ENCODE results near the gene NUP85. TPM values are rescaled to one million over a fixed set of nuclear protein-coding genes. Genes with fewer than 3 reads are reported as not detected.

NUP85 gene
- total RNA-seq, 1 donor from 2014 or later = 44.3 TPM

DNA sequence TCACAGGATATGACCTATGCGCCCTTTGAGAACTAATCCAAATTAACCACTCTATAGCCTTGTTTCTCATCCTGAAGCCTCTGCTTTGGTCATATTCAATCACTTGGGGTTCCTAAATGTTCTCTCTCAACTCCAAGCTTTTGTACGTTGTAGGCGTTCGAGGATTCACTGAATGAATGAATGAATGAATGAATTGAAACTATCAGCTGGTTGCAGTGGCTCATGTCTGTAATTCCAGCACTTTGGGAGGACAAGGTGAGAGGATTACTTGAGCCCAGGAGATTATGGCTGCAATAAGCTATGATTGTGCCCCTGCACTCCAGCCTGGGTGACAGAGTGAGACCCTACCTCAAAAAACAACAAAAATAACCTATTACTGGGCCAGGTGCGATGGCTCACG is 16.9 kb upstream of the NUP85 start:
- H3K4me1 Mint-ChIP-seq (ENCODE audit: low read depth, unreplicated experiment) = peaks cover 11% of the 10 kb centered on the region
- TF ChIP-seq EZH2 (IDR thresholded peaks at IDR 0.05; ENCODE audit: insufficient read depth, low read length) = no peak
- TF ChIP-seq, protein P1, sequence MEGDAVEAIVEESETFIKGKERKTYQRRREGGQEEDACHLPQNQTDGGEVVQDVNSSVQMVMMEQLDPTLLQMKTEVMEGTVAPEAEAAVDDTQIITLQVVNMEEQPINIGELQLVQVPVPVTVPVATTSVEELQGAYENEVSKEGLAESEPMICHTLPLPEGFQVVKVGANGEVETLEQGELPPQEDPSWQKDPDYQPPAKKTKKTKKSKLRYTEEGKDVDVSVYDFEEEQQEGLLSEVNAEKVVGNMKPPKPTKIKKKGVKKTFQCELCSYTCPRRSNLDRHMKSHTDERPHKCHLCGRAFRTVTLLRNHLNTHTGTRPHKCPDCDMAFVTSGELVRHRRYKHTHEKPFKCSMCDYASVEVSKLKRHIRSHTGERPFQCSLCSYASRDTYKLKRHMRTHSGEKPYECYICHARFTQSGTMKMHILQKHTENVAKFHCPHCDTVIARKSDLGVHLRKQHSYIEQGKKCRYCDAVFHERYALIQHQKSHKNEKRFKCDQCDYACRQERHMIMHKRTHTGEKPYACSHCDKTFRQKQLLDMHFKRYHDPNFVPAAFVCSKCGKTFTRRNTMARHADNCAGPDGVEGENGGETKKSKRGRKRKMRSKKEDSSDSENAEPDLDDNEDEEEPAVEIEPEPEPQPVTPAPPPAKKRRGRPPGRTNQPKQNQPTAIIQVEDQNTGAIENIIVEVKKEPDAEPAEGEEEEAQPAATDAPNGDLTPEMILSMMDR (IDR thresholded peaks at IDR 0.05; ENCODE audit: insufficient read depth, low read depth, low read length) = no peak
- no peak overlapping the region for H3K4me3 ChIP-seq (ENCODE audit: insufficient read depth, low read depth, low read length)
- H3K79me2 ChIP-seq (ENCODE audit: insufficient read depth, low read length) = no peaks in the 10 kb centered on the region
- no peak overlapping the region for H3K27ac ChIP-seq (ENCODE audit: low read depth, low read length)
- no peaks in the 10 kb centered on the region for H3K27me3 ChIP-seq (ENCODE audit: insufficient read depth, low read length)
- H3K36me3 Mint-ChIP-seq (ENCODE audit: low read depth, unreplicated experiment) = no peaks in the 10 kb centered on the region
- H3K9me3 Mint-ChIP-seq (ENCODE audit: unreplicated experiment) = no peaks in the 10 kb centered on the region
- H3K9ac ChIP-seq (ENCODE audit: low read length) = no peak overlapping the region
- H3K4me2 ChIP-seq (ENCODE audit: low read length) = no peak overlapping the region
- no peaks in the 10 kb centered on the region for H4K20me1 ChIP-seq (ENCODE audit: insufficient read depth, low read length)
- H3K4me3 Mint-ChIP-seq (ENCODE audit: unreplicated experiment) = no peak overlapping the region
- H2AFZ ChIP-seq (ENCODE audit: low read depth, low read length) = no peak overlapping the region
- DNase-seq (ENCODE audit: low read depth) (no peak), FAIRE-seq (no peak)
- H3K4me1 ChIP-seq (ENCODE audit: insufficient read depth, low read length) = no peaks in the 10 kb centered on the region
- no peaks in the 10 kb centered on the region for H3K27me3 Mint-ChIP-seq (ENCODE audit: low read depth, unreplicated experiment)
- H3K9me3 ChIP-seq (ENCODE audit: insufficient read depth, low read depth, low read length) = no peaks in the 10 kb centered on the region
- no peaks in the 10 kb centered on the region for H3K36me3 ChIP-seq (ENCODE audit: insufficient read depth, low read length)
- H3K27ac Mint-ChIP-seq (ENCODE audit: unreplicated experiment) = no peak overlapping the region

DNA sequence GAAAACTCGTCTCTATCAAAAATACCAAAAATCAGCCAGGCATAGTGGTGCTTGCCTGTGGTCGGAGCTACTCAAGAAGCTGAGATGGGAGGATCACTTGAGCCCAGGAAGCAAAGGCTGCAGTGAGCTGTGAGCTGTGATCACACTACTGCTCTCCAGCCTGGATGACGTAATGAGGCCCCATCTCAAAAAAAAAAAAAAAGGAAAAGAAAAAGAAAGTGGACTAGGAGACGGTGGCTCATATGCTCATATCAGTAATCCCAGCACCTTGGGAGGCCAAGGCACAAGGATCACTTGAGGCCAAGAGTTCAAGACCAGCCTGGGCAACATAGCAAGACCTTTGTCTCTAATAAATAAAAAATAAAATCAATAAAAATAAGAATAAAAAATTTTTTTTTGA is 13.9 kb upstream of the NUP85 start:
- no peaks in the 10 kb centered on the region for H3K9me3 ChIP-seq (ENCODE audit: insufficient read depth, low read depth, low read length)
- H3K4me1 Mint-ChIP-seq (ENCODE audit: low read depth, unreplicated experiment) = peaks cover 6% of the 10 kb centered on the region
- no peak for FAIRE-seq
- H3K27ac ChIP-seq (ENCODE audit: low read depth, low read length) = no peak overlapping the region
- H3K27ac Mint-ChIP-seq (ENCODE audit: unreplicated experiment) = no peak overlapping the region
- no peaks in the 10 kb centered on the region for H3K36me3 ChIP-seq (ENCODE audit: insufficient read depth, low read length)
- H3K4me3 ChIP-seq (ENCODE audit: insufficient read depth, low read depth, low read length) = no peak overlapping the region
- TF ChIP-seq EZH2 (IDR thresholded peaks at IDR 0.05; ENCODE audit: insufficient read depth, low read length) = no peak
- TF ChIP-seq, protein P1 (IDR thresholded peaks at IDR 0.05; ENCODE audit: insufficient read depth, low read depth, low read length) = no peak
- H3K9ac ChIP-seq (ENCODE audit: low read length) = no peak overlapping the region
- no peaks in the 10 kb centered on the region for H3K27me3 ChIP-seq (ENCODE audit: insufficient read depth, low read length)
- no peaks in the 10 kb centered on the region for H3K4me1 ChIP-seq (ENCODE audit: insufficient read depth, low read length)
- no peaks in the 10 kb centered on the region for H3K9me3 Mint-ChIP-seq (ENCODE audit: unreplicated experiment)
- no peak overlapping the region for H2AFZ ChIP-seq (ENCODE audit: low read depth, low read length)
- H3K4me2 ChIP-seq (ENCODE audit: low read length) = no peak overlapping the region
- H4K20me1 ChIP-seq (ENCODE audit: insufficient read depth, low read length) = no peaks in the 10 kb centered on the region
- no peaks in the 10 kb centered on the region for H3K79me2 ChIP-seq (ENCODE audit: insufficient read depth, low read length)
- no peaks in the 10 kb centered on the region for H3K36me3 Mint-ChIP-seq (ENCODE audit: low read depth, unreplicated experiment)
- no peak overlapping the region for H3K4me3 Mint-ChIP-seq (ENCODE audit: unreplicated experiment)
- no peaks in the 10 kb centered on the region for H3K27me3 Mint-ChIP-seq (ENCODE audit: low read depth, unreplicated experiment)
- no peak for DNase-seq (ENCODE audit: low read depth)

DNA sequence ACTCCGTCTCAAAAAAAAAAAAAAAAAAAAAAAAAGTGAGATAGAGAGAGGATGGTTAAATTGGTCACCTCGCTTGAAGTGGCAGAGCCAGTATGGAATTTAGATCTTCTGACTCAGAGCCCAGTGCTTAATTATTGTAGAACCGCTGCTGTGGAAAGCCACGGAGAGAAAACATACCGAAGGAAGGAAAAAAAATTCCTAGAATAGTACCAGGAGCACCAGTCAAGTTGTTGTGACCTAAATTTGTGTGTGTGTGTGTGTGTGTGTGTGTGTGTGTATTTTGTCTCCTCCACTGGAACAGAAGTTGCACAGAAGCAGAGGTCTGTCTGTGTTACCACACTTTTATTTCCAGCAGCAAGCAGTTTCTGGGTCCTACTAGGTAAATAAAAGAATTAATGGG is 10.6 kb upstream of the NUP85 start:
- no peak overlapping the region for H3K4me3 ChIP-seq (ENCODE audit: insufficient read depth, low read depth, low read length)
- peaks cover 2% of the 10 kb centered on the region for H3K4me1 Mint-ChIP-seq (ENCODE audit: low read depth, unreplicated experiment)
- H3K4me3 Mint-ChIP-seq (ENCODE audit: unreplicated experiment) = no peak overlapping the region
- no peaks in the 10 kb centered on the region for H3K36me3 Mint-ChIP-seq (ENCODE audit: low read depth, unreplicated experiment)
- H3K9me3 ChIP-seq (ENCODE audit: insufficient read depth, low read depth, low read length) = no peaks in the 10 kb centered on the region
- H3K27ac ChIP-seq (ENCODE audit: low read depth, low read length) = no peak overlapping the region
- DNase-seq (ENCODE audit: low read depth) (peak; percentile 65), FAIRE-seq (no peak)
- no peak for TF ChIP-seq EZH2 (IDR thresholded peaks at IDR 0.05; ENCODE audit: insufficient read depth, low read length)
- TF ChIP-seq, protein P1 (IDR thresholded peaks at IDR 0.05; ENCODE audit: insufficient read depth, low read depth, low read length) = no peak
- H3K27me3 Mint-ChIP-seq (ENCODE audit: low read depth, unreplicated experiment) = no peaks in the 10 kb centered on the region
- H4K20me1 ChIP-seq (ENCODE audit: insufficient read depth, low read length) = no peaks in the 10 kb centered on the region
- no peaks in the 10 kb centered on the region for H3K36me3 ChIP-seq (ENCODE audit: insufficient read depth, low read length)
- no peak overlapping the region for H2AFZ ChIP-seq (ENCODE audit: low read depth, low read length)
- peak overlapping the region; percentile 30 for H3K4me2 ChIP-seq (ENCODE audit: low read length)
- no peaks in the 10 kb centered on the region for H3K4me1 ChIP-seq (ENCODE audit: insufficient read depth, low read length)
- H3K27me3 ChIP-seq (ENCODE audit: insufficient read depth, low read length) = no peaks in the 10 kb centered on the region
- H3K9me3 Mint-ChIP-seq (ENCODE audit: unreplicated experiment) = no peaks in the 10 kb centered on the region
- H3K27ac Mint-ChIP-seq (ENCODE audit: unreplicated experiment) = no peak overlapping the region
- peak overlapping the region; percentile 31 for H3K9ac ChIP-seq (ENCODE audit: low read length)
- no peaks in the 10 kb centered on the region for H3K79me2 ChIP-seq (ENCODE audit: insufficient read depth, low read length)
